ENCODE measurements around the gene CEND1.

The CEND1 gene

DNA sequence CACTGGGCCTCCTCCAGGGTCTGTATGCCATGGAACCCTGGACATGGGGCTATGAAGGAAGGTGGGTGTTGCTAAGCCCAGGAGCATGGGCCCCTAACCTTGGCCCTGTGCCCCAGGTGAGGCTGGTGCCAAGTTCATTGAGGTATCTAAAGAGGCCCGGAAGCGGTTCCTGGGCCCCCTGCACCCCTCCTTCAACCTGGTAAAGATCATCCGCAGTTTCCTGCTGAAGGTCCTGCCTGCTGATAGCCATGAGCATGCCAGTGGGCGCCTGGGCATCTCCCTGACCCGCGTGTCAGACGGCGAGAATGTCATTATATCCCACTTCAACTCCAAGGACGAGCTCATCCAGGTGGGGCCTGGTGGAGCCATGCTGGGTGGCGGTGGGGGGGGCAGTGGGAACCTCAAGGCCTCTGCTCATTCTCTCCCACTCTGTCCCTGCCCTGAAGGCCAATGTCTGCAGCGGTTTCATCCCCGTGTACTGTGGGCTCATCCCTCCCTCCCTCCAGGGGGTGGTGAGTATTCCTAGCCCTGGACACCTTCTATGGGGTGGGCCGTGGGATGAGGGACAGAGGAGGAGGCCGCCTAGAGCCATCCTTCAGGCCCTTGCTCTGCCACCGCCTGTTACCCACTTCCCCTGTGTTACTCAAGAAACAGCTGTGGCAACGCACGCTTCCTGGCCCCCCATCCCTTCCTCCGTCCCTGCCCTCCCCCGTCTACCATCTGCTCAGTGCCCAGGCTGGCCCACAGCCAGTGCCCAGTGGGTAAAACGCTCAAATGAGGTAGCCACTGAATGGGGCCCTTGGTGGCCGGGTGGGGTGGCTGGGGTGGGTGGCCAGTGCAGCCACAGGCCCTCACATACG is 31.9 kb upstream of the CEND1 start:
- TF ChIP-seq, protein P1, sequence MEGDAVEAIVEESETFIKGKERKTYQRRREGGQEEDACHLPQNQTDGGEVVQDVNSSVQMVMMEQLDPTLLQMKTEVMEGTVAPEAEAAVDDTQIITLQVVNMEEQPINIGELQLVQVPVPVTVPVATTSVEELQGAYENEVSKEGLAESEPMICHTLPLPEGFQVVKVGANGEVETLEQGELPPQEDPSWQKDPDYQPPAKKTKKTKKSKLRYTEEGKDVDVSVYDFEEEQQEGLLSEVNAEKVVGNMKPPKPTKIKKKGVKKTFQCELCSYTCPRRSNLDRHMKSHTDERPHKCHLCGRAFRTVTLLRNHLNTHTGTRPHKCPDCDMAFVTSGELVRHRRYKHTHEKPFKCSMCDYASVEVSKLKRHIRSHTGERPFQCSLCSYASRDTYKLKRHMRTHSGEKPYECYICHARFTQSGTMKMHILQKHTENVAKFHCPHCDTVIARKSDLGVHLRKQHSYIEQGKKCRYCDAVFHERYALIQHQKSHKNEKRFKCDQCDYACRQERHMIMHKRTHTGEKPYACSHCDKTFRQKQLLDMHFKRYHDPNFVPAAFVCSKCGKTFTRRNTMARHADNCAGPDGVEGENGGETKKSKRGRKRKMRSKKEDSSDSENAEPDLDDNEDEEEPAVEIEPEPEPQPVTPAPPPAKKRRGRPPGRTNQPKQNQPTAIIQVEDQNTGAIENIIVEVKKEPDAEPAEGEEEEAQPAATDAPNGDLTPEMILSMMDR (IDR thresholded peaks at IDR 0.05), result no peak
- no peaks in the 10 kb centered on the region for H3K9me3 Mint-ChIP-seq
- H3K36me3 Mint-ChIP-seq (ENCODE audit: low read depth), result peaks cover 14% of the 10 kb centered on the region
- peaks cover 22% of the 10 kb centered on the region for H3K27me3 Mint-ChIP-seq (ENCODE audit: low read depth, poor library complexity)
- peak overlapping the region; percentile 38 for H3K4me3 Mint-ChIP-seq
- H3K4me1 Mint-ChIP-seq, result peaks cover 9% of the 10 kb centered on the region
- H3K27ac Mint-ChIP-seq, result no peak overlapping the region
- no peak for DNase-seq

- H3K4me1 Mint-ChIP-seq, result peaks cover 9% of the 10 kb centered on the region
- peak overlapping the region; percentile 84 for H3K4me3 Mint-ChIP-seq
- H3K36me3 Mint-ChIP-seq (ENCODE audit: low read depth), result peaks cover 14% of the 10 kb centered on the region
- no peaks in the 10 kb centered on the region for H3K9me3 Mint-ChIP-seq
- no peak for DNase-seq
- H3K27ac Mint-ChIP-seq, result no peak overlapping the region
- peaks cover 14% of the 10 kb centered on the region for H3K27me3 Mint-ChIP-seq (ENCODE audit: low read depth, poor library complexity)
- TF ChIP-seq, protein P1 (IDR thresholded peaks at IDR 0.05), result no peak
Observed at GRCh38 chr11:820655-821511, 31.0 kb upstream of the CEND1 start.

DNA sequence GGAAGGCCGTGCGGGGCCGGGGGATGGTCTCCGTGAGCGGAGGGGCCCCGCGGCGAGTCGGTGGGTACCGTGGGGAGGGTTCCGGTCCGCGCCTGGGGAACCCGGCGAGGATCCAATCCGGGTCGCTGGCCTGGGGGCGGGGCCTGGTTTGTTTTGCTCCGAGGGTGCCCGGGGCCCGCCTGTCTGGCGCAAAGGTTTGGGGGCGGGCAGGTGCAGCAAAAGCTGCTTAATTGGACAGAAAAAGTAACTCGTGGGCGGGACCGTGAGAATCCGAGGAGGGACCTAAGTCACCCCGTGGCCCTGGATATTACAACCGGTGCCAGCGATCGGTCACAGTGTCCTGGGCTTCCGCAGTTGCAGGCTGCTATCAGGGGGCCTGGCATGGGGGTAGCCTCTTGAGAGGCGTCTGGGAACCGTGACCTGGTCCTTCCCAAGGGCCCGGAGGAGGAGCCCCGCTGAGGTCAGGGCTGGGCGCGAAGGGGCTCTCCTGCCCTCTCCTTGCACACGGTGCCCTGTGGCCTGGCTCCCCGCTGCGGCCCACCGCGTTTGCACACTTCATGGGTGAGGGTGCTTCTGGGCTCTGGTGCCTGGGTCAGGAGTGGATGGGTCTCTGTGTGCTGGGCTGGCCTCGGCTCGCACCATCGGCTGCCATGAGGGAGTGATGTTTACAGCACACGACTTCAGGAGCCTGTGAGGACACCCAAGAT is 30.2 kb upstream of the CEND1 start:
- H3K36me3 Mint-ChIP-seq (ENCODE audit: low read depth), result peaks cover 9% of the 10 kb centered on the region
- H3K27me3 Mint-ChIP-seq (ENCODE audit: low read depth, poor library complexity), result peaks cover 7% of the 10 kb centered on the region
- DNase-seq, result peak; percentile 80
- H3K9me3 Mint-ChIP-seq, result no peaks in the 10 kb centered on the region
- peaks cover 9% of the 10 kb centered on the region for H3K4me1 Mint-ChIP-seq
- TF ChIP-seq, protein P1 (IDR thresholded peaks at IDR 0.05), result no peak
- no peak overlapping the region for H3K27ac Mint-ChIP-seq
- peak overlapping the region; percentile 84 for H3K4me3 Mint-ChIP-seq

- peak; percentile 97 for DNase-seq
- H3K9me3 Mint-ChIP-seq, result no peaks in the 10 kb centered on the region
Observed at GRCh38 chr11:819129-819931, 29.4 kb upstream of the CEND1 start.

More at GRCh38 chr11:819129-819931, 29.4 kb upstream of the CEND1 start:
- peaks cover 3% of the 10 kb centered on the region for H3K27me3 Mint-ChIP-seq (ENCODE audit: low read depth, poor library complexity)
- H3K27ac Mint-ChIP-seq, result no peak overlapping the region
- TF ChIP-seq, protein P1 (IDR thresholded peaks at IDR 0.05), result no peak
- peak overlapping the region; percentile 84 for H3K4me3 Mint-ChIP-seq
- H3K36me3 Mint-ChIP-seq (ENCODE audit: low read depth), result peaks cover 6% of the 10 kb centered on the region
- peaks cover 9% of the 10 kb centered on the region for H3K4me1 Mint-ChIP-seq

All from nephron progenitor cell (in vitro differentiated cells).